SU-DHL-6 (cell line): ENCODE results near the gene ZFR2.

ENCODE experiments used
- EZH2phosphoT487 ChIP-seq: fragments of 200-600 bp; sonication (generic), shearing (Covaris generic); conservative IDR thresholded peaks from 2 replicates; pipeline ENCODE4 v1.6.1; 2018; ENCODE audit warnings: mild to moderate bottlenecking, antibody characterized with exemption, low read length, moderate library complexity, mixed read lengths
- TF ChIP-seq, protein P1 (sequence below): fragments of 200-600 bp; sonication (generic); IDR thresholded peaks from one replicate; pipeline ENCODE4 v1.5.1; 2017; ENCODE audit warnings: antibody characterized with exemption, mild to moderate bottlenecking, low read length, moderate library complexity; ENCODE audit not compliant: insufficient read depth, poor library complexity, severe bottlenecking

GRCh38 chr19:3814648-3815047 is 54.2 kb downstream of the ZFR2 start:
- TF ChIP-seq, protein P1, sequence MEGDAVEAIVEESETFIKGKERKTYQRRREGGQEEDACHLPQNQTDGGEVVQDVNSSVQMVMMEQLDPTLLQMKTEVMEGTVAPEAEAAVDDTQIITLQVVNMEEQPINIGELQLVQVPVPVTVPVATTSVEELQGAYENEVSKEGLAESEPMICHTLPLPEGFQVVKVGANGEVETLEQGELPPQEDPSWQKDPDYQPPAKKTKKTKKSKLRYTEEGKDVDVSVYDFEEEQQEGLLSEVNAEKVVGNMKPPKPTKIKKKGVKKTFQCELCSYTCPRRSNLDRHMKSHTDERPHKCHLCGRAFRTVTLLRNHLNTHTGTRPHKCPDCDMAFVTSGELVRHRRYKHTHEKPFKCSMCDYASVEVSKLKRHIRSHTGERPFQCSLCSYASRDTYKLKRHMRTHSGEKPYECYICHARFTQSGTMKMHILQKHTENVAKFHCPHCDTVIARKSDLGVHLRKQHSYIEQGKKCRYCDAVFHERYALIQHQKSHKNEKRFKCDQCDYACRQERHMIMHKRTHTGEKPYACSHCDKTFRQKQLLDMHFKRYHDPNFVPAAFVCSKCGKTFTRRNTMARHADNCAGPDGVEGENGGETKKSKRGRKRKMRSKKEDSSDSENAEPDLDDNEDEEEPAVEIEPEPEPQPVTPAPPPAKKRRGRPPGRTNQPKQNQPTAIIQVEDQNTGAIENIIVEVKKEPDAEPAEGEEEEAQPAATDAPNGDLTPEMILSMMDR, result no peak
- no peak for TF ChIP-seq EZH2phosphoT487
